Astrocyte (in vitro differentiated cells and primary cell): Measurements from ENCODE around the gene TBC1D9B.

Source experiments
- CTCF ChIP-seq: IDR thresholded peaks from 2 replicates; pipeline ENCODE4 v1.5.1; 2011; ENCODE audit warnings: low read depth, mild to moderate bottlenecking, inconsistent platforms, low read length, moderate library complexity; ENCODE audit not compliant: insufficient read depth
- EZH2 ChIP-seq: IDR thresholded peaks from 2 replicates; pipeline ENCODE4 v1.6.1; 2012; ENCODE audit warnings: mild to moderate bottlenecking, low read length, inconsistent platforms; ENCODE audit not compliant: insufficient read depth

GRCh38 chr5:179905161-179905560 is 2.5 kb downstream of the TBC1D9B start:
- TF ChIP-seq EZH2: no peak
- no peak for TF ChIP-seq CTCF
